DOHH2 (cell line): ENCODE results near the gene CPA5.

Experiments
- H3F3A ChIP-seq: fragments of 200-600 bp; sonication (generic), shearing (Covaris generic); 2 replicates; pipeline ENCODE4 v1.6.0; 2016; ENCODE audit warnings: antibody characterized with exemption, mild to moderate bottlenecking; ENCODE audit not compliant: control insufficient read depth, insufficient read depth
- H3K27ac ChIP-seq: fragments of 200-600 bp; sonication (generic); 2 replicates; pipeline ENCODE4 v1.5.1; 2014; ENCODE audit warnings: low read depth, mild to moderate bottlenecking, low read length, moderate library complexity
- H3K27me3 ChIP-seq: fragments of 200-600 bp; sonication (generic); 2 replicates; pipeline ENCODE4 v1.6.1; 2014; ENCODE audit warnings: mild to moderate bottlenecking, low read length, mixed read lengths; ENCODE audit not compliant: control insufficient read depth
- H3K36me3 ChIP-seq: fragments of 200-600 bp; sonication (generic); 2 replicates; pipeline ENCODE4 v1.6.1; 2014; ENCODE audit warnings: mild to moderate bottlenecking, low read length, moderate library complexity, mixed read lengths; ENCODE audit not compliant: control insufficient read depth
- H3K4me1 ChIP-seq: fragments of 200-600 bp; sonication (generic); 2 replicates; pipeline ENCODE4 v1.6.1; 2014; ENCODE audit warnings: mild to moderate bottlenecking, low read length, mixed read lengths; ENCODE audit not compliant: control insufficient read depth
- H3K4me2 ChIP-seq: fragments of 200-600 bp; sonication (generic); 2 replicates; pipeline ENCODE4 v1.6.0; 2014; ENCODE audit warnings: mild to moderate bottlenecking, low read length, moderate library complexity
- H3K4me3 ChIP-seq: fragments of 200-600 bp; sonication (generic); 2 replicates; pipeline ENCODE4 v1.5.1; 2014; ENCODE audit warnings: mild to moderate bottlenecking, low read length, mixed read lengths
- H3K79me2 ChIP-seq: fragments of 200-600 bp; sonication (generic); 2 replicates; pipeline ENCODE4 v1.6.1; 2014; ENCODE audit warnings: mild to moderate bottlenecking, low read length, mixed read lengths; ENCODE audit not compliant: control insufficient read depth
- H3K9me2 ChIP-seq: fragments of 200-600 bp; sonication (generic); replicated peaks from 2 replicates; pipeline ENCODE4 v1.6.1; 2014; ENCODE audit warnings: mild to moderate bottlenecking, low read length, mixed read lengths; ENCODE audit not compliant: control insufficient read depth
- H3K9me3 ChIP-seq: fragments of 200-600 bp; sonication (generic); 2 replicates; pipeline ENCODE4 v1.6.1; 2014; ENCODE audit warnings: antibody characterized with exemption, low read length, mixed read lengths; ENCODE audit not compliant: control insufficient read depth, insufficient read depth
- H4K20me1 ChIP-seq: fragments of 200-600 bp; sonication (generic); 2 replicates; pipeline ENCODE4 v1.6.0; 2014; ENCODE audit warnings: low read depth, mild to moderate bottlenecking, antibody characterized with exemption, low read length, moderate library complexity; ENCODE audit not compliant: control insufficient read depth, insufficient read depth
- EZH2phosphoT487 ChIP-seq: fragments of 200-600 bp; sonication (generic); IDR thresholded peaks from 2 replicates; pipeline ENCODE4 v1.6.1; 2017; ENCODE audit warnings: borderline replicate concordance, mild to moderate bottlenecking, antibody characterized with exemption, low read length, moderate library complexity, mixed read lengths
- TF ChIP-seq, protein P1 (sequence below): fragments of 200-600 bp; sonication (generic); IDR thresholded peaks from one replicate; pipeline ENCODE4 v1.5.1; 2014; ENCODE audit warnings: antibody characterized with exemption, mild to moderate bottlenecking, low read depth, low read length; ENCODE audit not compliant: poor library complexity, severe bottlenecking

CPA5 gene

DNA sequence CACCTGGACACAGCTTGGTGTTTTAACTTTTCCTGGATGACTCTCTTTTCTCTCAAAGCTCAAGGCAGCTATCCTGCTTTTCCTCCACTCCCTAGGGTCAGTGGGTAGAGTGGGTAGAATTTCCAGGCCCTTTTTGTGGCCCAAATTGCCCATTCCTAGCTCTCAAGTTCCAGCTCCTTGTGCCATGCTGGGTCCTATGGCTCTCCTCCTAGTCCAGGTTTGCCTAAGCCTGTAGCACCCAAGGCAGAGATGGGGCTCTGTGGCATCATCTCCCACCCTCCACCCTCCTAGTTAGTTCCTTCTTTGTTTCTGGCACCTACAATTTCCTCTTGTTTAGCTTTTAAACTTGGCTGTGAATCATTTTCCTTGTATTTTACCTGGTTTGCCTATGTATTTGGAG lies 42.0 kb upstream of the CPA5 start:
- no peaks in the 10 kb centered on the region for H3K36me3 ChIP-seq
- H4K20me1 ChIP-seq = no peaks in the 10 kb centered on the region
- no peak overlapping the region for H3K27ac ChIP-seq
- H3F3A ChIP-seq = no peaks in the 10 kb centered on the region
- no peaks in the 10 kb centered on the region for H3K9me3 ChIP-seq
- H3K4me1 ChIP-seq = no peaks in the 10 kb centered on the region
- no peaks in the 10 kb centered on the region for H3K79me2 ChIP-seq
- no peak overlapping the region for H3K4me2 ChIP-seq
- H3K4me3 ChIP-seq = no peak overlapping the region
- no peaks in the 10 kb centered on the region for H3K9me2 ChIP-seq
- TF ChIP-seq, protein P1, sequence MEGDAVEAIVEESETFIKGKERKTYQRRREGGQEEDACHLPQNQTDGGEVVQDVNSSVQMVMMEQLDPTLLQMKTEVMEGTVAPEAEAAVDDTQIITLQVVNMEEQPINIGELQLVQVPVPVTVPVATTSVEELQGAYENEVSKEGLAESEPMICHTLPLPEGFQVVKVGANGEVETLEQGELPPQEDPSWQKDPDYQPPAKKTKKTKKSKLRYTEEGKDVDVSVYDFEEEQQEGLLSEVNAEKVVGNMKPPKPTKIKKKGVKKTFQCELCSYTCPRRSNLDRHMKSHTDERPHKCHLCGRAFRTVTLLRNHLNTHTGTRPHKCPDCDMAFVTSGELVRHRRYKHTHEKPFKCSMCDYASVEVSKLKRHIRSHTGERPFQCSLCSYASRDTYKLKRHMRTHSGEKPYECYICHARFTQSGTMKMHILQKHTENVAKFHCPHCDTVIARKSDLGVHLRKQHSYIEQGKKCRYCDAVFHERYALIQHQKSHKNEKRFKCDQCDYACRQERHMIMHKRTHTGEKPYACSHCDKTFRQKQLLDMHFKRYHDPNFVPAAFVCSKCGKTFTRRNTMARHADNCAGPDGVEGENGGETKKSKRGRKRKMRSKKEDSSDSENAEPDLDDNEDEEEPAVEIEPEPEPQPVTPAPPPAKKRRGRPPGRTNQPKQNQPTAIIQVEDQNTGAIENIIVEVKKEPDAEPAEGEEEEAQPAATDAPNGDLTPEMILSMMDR = no peak
- TF ChIP-seq EZH2phosphoT487 = no peak
- H3K27me3 ChIP-seq = peaks cover 2% of the 10 kb centered on the region; the same call in 1 of the 2 replicates

- H3K4me1 ChIP-seq = no peaks in the 10 kb centered on the region
- no peak overlapping the region for H3K27ac ChIP-seq
- no peaks in the 10 kb centered on the region for H3K9me3 ChIP-seq
- H3K36me3 ChIP-seq = no peaks in the 10 kb centered on the region
- H3K4me3 ChIP-seq = no peak overlapping the region
- no peaks in the 10 kb centered on the region for H3F3A ChIP-seq
- no peaks in the 10 kb centered on the region for H4K20me1 ChIP-seq
- peaks cover 2% of the 10 kb centered on the region; the same call in 1 of the 2 replicates for H3K27me3 ChIP-seq
- no peak for TF ChIP-seq EZH2phosphoT487
- TF ChIP-seq, protein P1 = no peak
- no peaks in the 10 kb centered on the region for H3K9me2 ChIP-seq
- no peak overlapping the region for H3K4me2 ChIP-seq
- H3K79me2 ChIP-seq = no peaks in the 10 kb centered on the region
These were observed 41.5 kb upstream of the CPA5 start for GRCh38 chr7:130303127-130303526.

DNA sequence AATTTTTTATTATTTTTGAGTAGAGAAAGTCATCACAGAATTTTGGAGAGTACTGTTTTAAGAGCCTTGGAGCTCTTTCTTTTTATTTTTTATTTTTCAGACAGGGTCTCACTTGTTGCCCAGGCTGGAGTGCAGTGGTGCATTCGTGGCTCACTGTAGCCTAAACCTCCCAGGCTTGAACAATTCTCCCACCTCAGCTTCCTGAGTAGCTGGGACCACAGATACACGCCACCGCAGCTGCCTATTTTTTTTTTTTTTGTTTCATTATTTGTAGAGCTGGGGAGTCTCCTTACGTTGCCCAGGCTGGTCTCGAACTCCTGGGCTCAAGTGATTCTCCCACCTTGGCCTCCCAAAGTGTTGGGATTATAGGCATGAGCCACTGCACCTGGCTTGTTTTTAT lies 41.1 kb upstream of the CPA5 start:
- H3K4me1 ChIP-seq = no peaks in the 10 kb centered on the region
- TF ChIP-seq, protein P1 = no peak
- TF ChIP-seq EZH2phosphoT487 = no peak
- no peak overlapping the region for H3K4me2 ChIP-seq
- no peak overlapping the region for H3K4me3 ChIP-seq
- no peaks in the 10 kb centered on the region for H3K36me3 ChIP-seq
- H3F3A ChIP-seq = no peaks in the 10 kb centered on the region
- H3K27ac ChIP-seq = no peak overlapping the region
- H3K9me3 ChIP-seq = no peaks in the 10 kb centered on the region
- H4K20me1 ChIP-seq = no peaks in the 10 kb centered on the region
- H3K9me2 ChIP-seq = no peaks in the 10 kb centered on the region
- H3K27me3 ChIP-seq = peaks cover 2% of the 10 kb centered on the region; the same call in 1 of the 2 replicates
- H3K79me2 ChIP-seq = no peaks in the 10 kb centered on the region
